A549 treated with CORT108297 at 1 μM for 4 hours (cell line): ENCODE results near the gene NUDT21. TPM values are rescaled to one million over a fixed set of nuclear protein-coding genes. Genes with fewer than 3 reads are reported as not detected.

Experiments
- total RNA-seq: library from RNA; stranded (reverse); fragments of 200-300 nt; extraction: Qiagen RNA extraction; gene quantifications from 5 replicates; pipeline ENCODE4 v1.2.3, GENCODE V29; 2022

Gene NUDT21
- 94.5 to 123 TPM (median 114 TPM) in 5 replicates for total RNA-seq

DNA sequence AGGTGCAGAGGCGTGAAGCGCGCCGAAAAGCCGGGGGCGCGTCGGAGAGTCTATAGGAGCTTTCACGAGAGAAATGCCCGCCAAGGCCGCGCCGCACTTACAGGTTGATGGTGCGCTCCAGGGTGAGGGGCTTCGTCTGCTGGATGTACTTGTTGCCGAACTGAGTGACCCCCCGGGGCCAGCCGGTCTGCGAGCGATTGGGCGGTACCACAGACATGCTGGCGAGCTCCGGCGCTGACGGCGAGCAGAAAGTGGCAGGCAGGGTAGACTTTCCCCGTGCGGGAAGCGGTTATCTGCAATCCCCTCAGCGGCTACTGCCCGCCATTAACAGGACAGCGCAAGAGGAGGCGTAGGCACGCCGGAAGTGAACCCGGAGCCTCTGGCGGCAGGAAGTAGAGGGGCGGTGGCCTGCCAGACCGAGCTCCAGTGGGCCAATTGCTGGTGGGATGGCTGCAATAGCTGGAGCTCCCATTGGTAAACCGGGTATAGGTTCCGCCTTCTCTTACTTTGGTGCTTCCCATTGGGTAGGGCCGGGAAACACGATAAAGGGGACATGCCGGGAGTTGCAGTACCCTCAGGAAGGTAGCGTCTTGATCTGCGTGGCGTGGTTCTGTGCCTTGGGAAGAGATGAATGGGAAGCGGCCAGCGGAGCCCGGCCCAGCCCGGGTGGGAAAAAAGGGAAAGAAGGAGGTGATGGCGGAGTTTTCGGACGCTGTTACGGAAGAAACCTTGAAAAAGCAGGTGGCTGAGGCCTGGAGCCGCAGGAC lies at the start of gene NUDT21, which contains the start of gene OGFOD1:
NUDT21 (minus strand) TSS at position 347 of the 767 bp plus-strand sequence; CDS start at position 217, 130 bp downstream.
OGFOD1 (plus strand) TSS at position 569 of the 767 bp plus-strand sequence; CDS start at position 628, 59 bp downstream.

DNA sequence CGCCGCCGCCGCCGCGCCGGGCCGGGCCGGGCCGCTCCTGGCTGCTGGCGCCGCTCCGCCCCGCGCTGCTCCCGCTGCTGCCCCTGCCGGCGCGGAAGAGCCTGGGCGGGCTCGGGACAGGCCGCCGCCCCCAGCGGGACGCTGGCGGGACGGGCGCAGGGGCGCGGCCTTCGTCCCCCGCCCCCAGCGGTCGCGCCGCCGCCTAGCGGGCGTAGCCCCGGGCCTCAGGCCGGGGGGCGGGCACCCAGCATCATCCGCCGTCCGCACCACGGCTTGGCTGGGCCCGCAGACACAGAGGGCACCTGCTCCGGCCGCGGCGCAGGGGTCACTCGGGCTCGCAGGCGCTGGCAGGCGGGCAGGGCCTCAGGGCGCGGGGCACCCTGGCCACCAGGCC lies 25.7 kb downstream of the NUDT21 start, which contains the start of gene AMFR:
AMFR (minus strand) TSS at position 107 of the 394 bp plus-strand sequence. CDS start 218 bp downstream, outside the sequence.

Other genes starting within 250 kb of the NUDT21 start
- 57.4 to 72.4 TPM (median 64.9 TPM) in 5 replicates for gene AMFR, start 25.8 kb downstream of the NUDT21 start, total RNA-seq
- gene OGFOD1, start 222 bp upstream of the NUDT21 start, total RNA-seq: 67.4 to 106 TPM (median 73.5 TPM) in 5 replicates
- 15.9 to 24.3 TPM (median 18.7 TPM) in 5 replicates for gene BBS2, start 68.7 kb upstream of the NUDT21 start, total RNA-seq
- not detected in 5 replicates for gene MT4, start 113.7 kb upstream of the NUDT21 start, total RNA-seq
- 0.28 to 0.43 TPM in 2 of 5 replicates, not detected in the others for gene MT3, start 138.2 kb upstream of the NUDT21 start, total RNA-seq
- gene MT2A, start 157.3 kb upstream of the NUDT21 start, total RNA-seq: 843 to 1,140 TPM (median 930 TPM) in 5 replicates
- gene MT1E, start 174.4 kb upstream of the NUDT21 start, total RNA-seq: not detected in 5 replicates
- gene MT1M, start 181.3 kb upstream of the NUDT21 start, total RNA-seq: not detected in 5 replicates
- 17.2 to 22.0 TPM (median 18.8 TPM) in 5 replicates for gene MT1A, start 187.3 kb upstream of the NUDT21 start, total RNA-seq
- 0.30 TPM in 1 of 5 replicates, not detected in the others for gene MT1B, start 200.6 kb upstream of the NUDT21 start, total RNA-seq
- 11.8 to 21.5 TPM (median 13.0 TPM) in 5 replicates for gene MT1F, start 206.6 kb upstream of the NUDT21 start, total RNA-seq
- gene MT1G, start 216.7 kb upstream of the NUDT21 start, total RNA-seq: not detected in 5 replicates
- gene MT1H, start 218.5 kb upstream of the NUDT21 start, total RNA-seq: not detected in 5 replicates
- gene MT1X, start 231.1 kb upstream of the NUDT21 start, total RNA-seq: 213 to 332 TPM (median 241 TPM) in 5 replicates